Neuronal stem cell (in vitro differentiated cells): ENCODE data around the gene ALOX15B.
A peak's percentile ranks its signal among the peaks of the same experiment; 100 is the strongest.

Source experiments
- DNase-seq: peaks from one replicate; pipeline ENCODE4 v3.0.0-alpha.2; 2013; ENCODE audit warnings: low spot score
- H2AFZ ChIP-seq: one replicate; pipeline ENCODE4 v1.6.1; 2013; ENCODE audit warnings: mild to moderate bottlenecking, low read length, inconsistent platforms
- H2AK5ac ChIP-seq: 2 replicates; pipeline ENCODE4 v1.6.1; 2013; ENCODE audit warnings: low read depth, mild to moderate bottlenecking, inconsistent platforms, low read length, moderate library complexity, mixed read lengths
- H2BK120ac ChIP-seq: 2 replicates; pipeline ENCODE4 v1.6.1; 2013; ENCODE audit warnings: low read depth, mild to moderate bottlenecking, inconsistent platforms, low read length, moderate library complexity, mixed read lengths
- H2BK12ac ChIP-seq: one replicate; pipeline ENCODE4 v1.6.1; 2013; ENCODE audit warnings: low read length, inconsistent platforms
- H2BK15ac ChIP-seq: 2 replicates; pipeline ENCODE4 v1.6.1; 2013; ENCODE audit warnings: mild to moderate bottlenecking, low read length, inconsistent platforms, mixed read lengths
- H2BK5ac ChIP-seq: one replicate; pipeline ENCODE4 v1.6.1; 2013; ENCODE audit warnings: inconsistent platforms, mild to moderate bottlenecking, low read length, moderate library complexity
- H3K14ac ChIP-seq: one replicate; pipeline ENCODE4 v1.6.1; 2013; ENCODE audit warnings: low read length, inconsistent platforms
- H3K18ac ChIP-seq: 2 replicates; pipeline ENCODE4 v1.6.1; 2013; ENCODE audit warnings: low read length, inconsistent platforms
- H3K23ac ChIP-seq: 2 replicates; pipeline ENCODE4 v1.6.1; 2013; ENCODE audit warnings: low read depth, mild to moderate bottlenecking, mixed read lengths, low read length, inconsistent platforms; ENCODE audit not compliant: poor library complexity
- H3K27ac ChIP-seq: replicated peaks from 3 replicates; pipeline ENCODE4 v1.5.1; 2013; ENCODE audit warnings: low read length, inconsistent platforms
- H3K27me3 ChIP-seq, 3 experiments: 2 replicates each; pipeline ENCODE4 v1.6.1; 2013; ENCODE audit warnings: low read length in 3 of 3, mild to moderate bottlenecking in 2 of 3, inconsistent platforms in 1 of 3, low read depth in 1 of 3, mixed read lengths in 1 of 3, moderate library complexity in 1 of 3; ENCODE audit not compliant: control insufficient read depth in 3 of 3, insufficient read depth in 3 of 3
- H3K36me3 ChIP-seq, 2 donors: replicated peaks in 1 of 2; 2 replicates each; pipeline ENCODE4 v1.6.1; 2013; ENCODE audit warnings: low read length in 2 of 2; ENCODE audit not compliant: control insufficient read depth in 2 of 2, insufficient read depth in 2 of 2
- H3K4ac ChIP-seq: 2 replicates; pipeline ENCODE4 v1.6.1; 2013; ENCODE audit warnings: inconsistent platforms, mild to moderate bottlenecking, low read length, moderate library complexity
- H3K4me1 ChIP-seq, 2 donors: 1 replicate in 1 of 2; 2 replicates in 1 of 2; pipeline ENCODE4 v1.6.1; 2013; ENCODE audit warnings: low read length in 2 of 2, low read depth in 1 of 2; ENCODE audit not compliant: control insufficient read depth in 2 of 2, insufficient read depth in 1 of 2
- H3K4me2 ChIP-seq: one replicate; pipeline ENCODE4 v1.6.1; 2013; ENCODE audit warnings: mild to moderate bottlenecking, low read length, inconsistent platforms; ENCODE audit not compliant: insufficient read depth, poor library complexity, severe bottlenecking
- H3K4me3 ChIP-seq, 2 donors: 2 replicates each; pipeline ENCODE4 v1.5.1; 2013; ENCODE audit warnings: low read length in 2 of 2, mild to moderate bottlenecking in 2 of 2, inconsistent platforms in 1 of 2, moderate library complexity in 1 of 2
- H3K79me1 ChIP-seq: one replicate; pipeline ENCODE4 v1.6.1; 2013; ENCODE audit warnings: low read depth, mild to moderate bottlenecking, inconsistent platforms, low read length, moderate library complexity
- H3K9ac ChIP-seq: one replicate; pipeline ENCODE4 v1.6.1; 2013; ENCODE audit warnings: mild to moderate bottlenecking, low read depth, low read length, inconsistent platforms; ENCODE audit not compliant: poor library complexity
- H3K9me3 ChIP-seq, 2 donors: replicated peaks in 1 of 2; 2 replicates each; pipeline versions ENCODE3 to v1.6.1; 2013; ENCODE audit warnings: low read length in 2 of 2, mild to moderate bottlenecking in 2 of 2, inconsistent platforms in 1 of 2, low read depth in 1 of 2, mixed read lengths in 1 of 2, moderate library complexity in 1 of 2; ENCODE audit not compliant: control insufficient read depth in 2 of 2, insufficient read depth in 1 of 2
- H4K8ac ChIP-seq: one replicate; pipeline ENCODE4 v1.6.1; 2013; ENCODE audit warnings: low read depth, mild to moderate bottlenecking, inconsistent platforms, low read length, moderate library complexity
- H4K91ac ChIP-seq: one replicate; pipeline ENCODE4 v1.6.1; 2013; ENCODE audit warnings: low read length, low read depth, mild to moderate bottlenecking, inconsistent platforms; ENCODE audit not compliant: poor library complexity
- WGBS, 2 donors: extraction: QIAGEN DNeasy Blood & Tissue Kit; methylation state at CpG; one replicate each; pipeline ENCODE4 v1.1.7; 2013; ENCODE audit warnings: missing lambda C conversion rate in 2 of 2, mixed read lengths in 1 of 2; ENCODE audit not compliant: insufficient read length in 2 of 2, insufficient replicate concordance in 1 of 2; ENCODE audit errors: extremely low coverage in 2 of 2; 5-methylcytosine and 5-hydroxymethylcytosine counted together

ALOX15B gene

DNA sequence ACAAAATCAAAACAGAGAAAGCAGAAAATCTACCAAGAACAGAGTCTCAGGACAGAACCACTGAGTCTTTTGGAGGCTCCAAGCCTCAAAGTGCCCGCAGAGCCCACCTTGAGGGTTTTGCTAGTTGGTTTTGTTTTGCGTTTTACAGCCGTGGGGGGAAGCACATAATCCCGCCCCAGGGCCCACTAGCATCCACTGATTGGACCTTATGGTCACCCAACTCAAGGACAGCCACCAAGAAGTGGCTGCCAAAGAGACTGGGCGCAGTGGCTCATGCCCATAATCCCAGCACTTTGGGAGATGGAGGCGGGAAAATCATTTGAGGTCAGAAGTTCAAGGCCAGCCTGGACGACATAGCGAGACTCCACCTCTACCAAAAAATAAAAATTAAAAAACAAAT lies 9.9 kb downstream of the ALOX15B start:
- Histone ChIP-seq H2AK5ac (no peak overlapping the region), H2BK15ac (no peak overlapping the region), H3K36me3 (no peaks in the 10 kb centered on the region), H3K4ac (no peak overlapping the region), H3K4me3 (no peak overlapping the region), H2BK5ac (peak overlapping the region; percentile 9), H3K14ac (no peak overlapping the region), H3K4me2 (no peak overlapping the region), H3K9me3 (no peaks in the 10 kb centered on the region), H2BK12ac (no peak overlapping the region), H2BK120ac (no peak overlapping the region), H3K18ac (no peak overlapping the region), H3K4me1 (peaks cover 0 to 2% of the 10 kb centered on the region in 2 donors), H4K8ac (no peak overlapping the region), H4K91ac (no peak overlapping the region), H3K23ac (no peak overlapping the region), H3K9ac (no peak overlapping the region), H2AFZ (no peak overlapping the region), H3K27me3 (peaks cover 0 to 70% (median 2%) of the 10 kb centered on the region in 3 experiments), H3K79me1 (no peaks in the 10 kb centered on the region), H3K27ac (no peak overlapping the region)
- WGBS, 2 donors = no CpG with 5 or more reads among the region's 8 CpGs
- no peak for DNase-seq

DNA sequence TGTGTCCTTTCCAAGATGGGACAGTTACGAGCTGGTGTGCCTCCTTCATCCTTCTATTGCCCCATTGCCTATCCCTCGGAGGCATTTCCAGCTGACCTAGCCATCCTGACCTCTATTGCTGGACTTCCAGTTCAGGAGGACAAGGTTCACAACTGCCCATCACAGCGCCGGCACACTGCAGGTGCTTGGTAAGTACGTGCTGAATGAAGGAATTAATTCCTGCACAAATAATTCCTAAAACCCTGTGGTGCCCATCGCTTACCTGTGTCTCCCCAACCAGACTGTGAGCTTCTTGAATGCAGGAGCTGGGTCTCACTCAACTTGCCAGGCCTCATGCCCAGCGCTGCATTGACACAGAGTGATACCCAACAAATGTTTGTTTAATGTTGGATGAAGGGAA lies 13.0 kb downstream of the ALOX15B start:
- no peak overlapping the region for H2AFZ ChIP-seq
- H3K27ac ChIP-seq = no peak overlapping the region
- H3K14ac ChIP-seq = no peak overlapping the region
- no peak overlapping the region for H3K4me2 ChIP-seq
- peaks cover 0 to 64% (median 5%) of the 10 kb centered on the region in 3 experiments for H3K27me3 ChIP-seq
- H2BK5ac ChIP-seq = no peak overlapping the region
- H3K9me3 ChIP-seq = no peaks in the 10 kb centered on the region
- no peak overlapping the region for H3K23ac ChIP-seq
- H3K4me1 ChIP-seq = no peaks in the 10 kb centered on the region
- no peaks in the 10 kb centered on the region for H3K36me3 ChIP-seq
- no peak overlapping the region for H2BK120ac ChIP-seq
- no peak overlapping the region for H3K4ac ChIP-seq
- no CpG with 5 or more reads among the region's 7 CpGs for WGBS, 2 donors
- no peaks in the 10 kb centered on the region for H3K79me1 ChIP-seq
- H4K8ac ChIP-seq = no peak overlapping the region
- H3K18ac ChIP-seq = no peak overlapping the region
- no peak overlapping the region for H3K4me3 ChIP-seq
- no peak overlapping the region for H2BK12ac ChIP-seq
- no peak overlapping the region for H4K91ac ChIP-seq
- no peak overlapping the region for H3K9ac ChIP-seq
- no peak overlapping the region for H2BK15ac ChIP-seq
- no peak overlapping the region for H2AK5ac ChIP-seq
- no peak for DNase-seq

DNA sequence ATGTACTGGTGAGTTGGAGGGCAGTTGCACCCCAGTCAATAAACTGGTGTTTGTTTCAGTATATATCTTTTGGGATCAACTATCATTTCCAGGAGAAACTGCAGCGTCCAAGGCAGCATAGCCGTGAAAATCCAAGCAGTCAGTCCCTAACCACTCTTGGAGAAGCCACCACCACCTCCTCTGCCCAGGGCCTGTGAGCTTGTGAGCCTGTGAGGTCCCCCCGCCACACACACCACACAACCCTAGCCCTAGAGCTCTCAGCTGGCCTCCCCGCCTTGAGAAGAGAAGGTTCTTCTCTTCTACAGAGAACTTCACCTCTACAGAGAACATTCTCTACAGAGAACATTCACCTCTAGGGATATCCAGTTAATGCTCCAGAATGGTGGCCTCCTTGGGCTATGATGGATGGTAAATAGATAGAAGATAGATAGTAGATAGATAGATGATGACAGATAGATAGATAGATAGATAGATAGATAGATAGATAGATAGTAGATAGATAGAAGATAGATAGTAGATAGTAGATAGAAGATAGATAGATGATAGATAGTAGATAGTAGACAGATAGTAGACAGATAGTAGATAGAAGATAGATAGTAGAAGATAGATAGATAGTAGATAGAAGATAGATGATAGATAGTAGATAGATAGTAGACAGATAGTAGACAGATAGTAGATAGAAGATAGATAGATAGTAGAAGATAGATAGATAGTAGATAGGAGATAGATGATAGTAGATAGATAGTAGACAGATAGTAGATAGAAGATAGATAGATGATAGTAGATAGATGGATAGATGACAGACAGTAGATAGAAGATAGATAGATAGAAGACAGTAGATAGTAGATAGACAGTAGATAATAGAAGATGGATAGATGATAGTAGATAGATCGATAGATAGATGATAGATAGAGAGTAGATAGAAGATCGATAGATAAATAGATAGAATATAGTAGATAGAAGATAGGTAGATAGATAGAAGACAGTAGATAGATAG lies 13.7 kb downstream of the ALOX15B start:
- H2BK120ac ChIP-seq = no peak overlapping the region
- DNase-seq = no peak
- H2AK5ac ChIP-seq = no peak overlapping the region
- H2BK5ac ChIP-seq = no peak overlapping the region
- no peak overlapping the region for H3K4me3 ChIP-seq
- H3K18ac ChIP-seq = peak overlapping the region; percentile 39
- H3K9ac ChIP-seq = no peak overlapping the region
- H3K4me2 ChIP-seq = no peak overlapping the region
- no peak overlapping the region for H2BK12ac ChIP-seq
- no peak overlapping the region for H3K27ac ChIP-seq
- 100% methylated on average over 2 of the region's 6 CpGs for WGBS, 2 donors
- no peak overlapping the region for H4K8ac ChIP-seq
- no peaks in the 10 kb centered on the region for H3K9me3 ChIP-seq
- no peak overlapping the region for H3K14ac ChIP-seq
- H3K23ac ChIP-seq = no peak overlapping the region
- H2AFZ ChIP-seq = no peak overlapping the region
- H3K4me1 ChIP-seq = no peaks in the 10 kb centered on the region
- peaks cover 0 to 64% (median 6%) of the 10 kb centered on the region in 3 experiments for H3K27me3 ChIP-seq
- H4K91ac ChIP-seq = no peak overlapping the region
- H2BK15ac ChIP-seq = no peak overlapping the region
- H3K36me3 ChIP-seq = no peaks in the 10 kb centered on the region
- H3K4ac ChIP-seq = no peak overlapping the region
- no peaks in the 10 kb centered on the region for H3K79me1 ChIP-seq

DNA sequence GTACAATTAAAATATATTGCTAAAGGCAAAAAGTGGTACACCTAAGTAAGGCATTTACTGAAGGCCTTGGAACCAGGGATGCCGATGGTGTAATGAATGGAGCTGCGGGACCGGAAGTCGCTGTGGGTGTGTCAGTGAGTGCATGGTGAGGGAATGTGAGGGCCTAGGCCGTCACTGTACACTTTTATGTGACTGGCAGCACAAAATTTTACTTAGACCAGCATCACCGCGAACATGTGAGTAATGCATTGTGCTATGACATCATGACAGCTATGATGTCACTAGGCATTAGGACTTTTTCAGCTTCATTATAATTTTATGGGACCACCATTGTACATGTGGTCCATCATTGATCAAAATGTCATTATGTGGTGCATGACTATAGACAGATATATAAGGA lies 14.7 kb downstream of the ALOX15B start:
- no peak overlapping the region for H4K8ac ChIP-seq
- H2BK5ac ChIP-seq = no peak overlapping the region
- H3K9me3 ChIP-seq = no peaks in the 10 kb centered on the region
- no peak overlapping the region for H4K91ac ChIP-seq
- H3K4me1 ChIP-seq = no peaks in the 10 kb centered on the region
- H2BK12ac ChIP-seq = no peak overlapping the region
- no CpG with 5 or more reads among the region's 7 CpGs for WGBS, 2 donors
- no peak overlapping the region for H3K14ac ChIP-seq
- H3K27ac ChIP-seq = no peak overlapping the region
- H2AK5ac ChIP-seq = no peak overlapping the region
- H3K18ac ChIP-seq = no peak overlapping the region
- H2AFZ ChIP-seq = no peak overlapping the region
- no peak overlapping the region for H3K23ac ChIP-seq
- H3K4me2 ChIP-seq = no peak overlapping the region
- H3K27me3 ChIP-seq = peaks cover 0 to 60% (median 11%) of the 10 kb centered on the region in 3 experiments
- no peaks in the 10 kb centered on the region for H3K79me1 ChIP-seq
- H2BK120ac ChIP-seq = no peak overlapping the region
- DNase-seq = no peak
- H3K4ac ChIP-seq = no peak overlapping the region
- H3K36me3 ChIP-seq = no peaks in the 10 kb centered on the region
- no peak overlapping the region for H3K4me3 ChIP-seq
- no peak overlapping the region for H3K9ac ChIP-seq
- H2BK15ac ChIP-seq = no peak overlapping the region
